HepG2 (cell line): ENCODE data around the gene TGM6. TPM values are rescaled to one million over a fixed set of nuclear protein-coding genes. Genes with fewer than 3 reads are reported as not detected.

Experiments used
- ARID5B ChIP-seq: IDR thresholded peaks from 2 replicates; pipeline ENCODE4 v1.4.0; 2020; ENCODE audit warnings: mild to moderate bottlenecking, missing genetic modification reagents
- BCL3 ChIP-seq: sonication (generic); formaldehyde crosslinking; IDR thresholded peaks from 2 replicates; pipeline ENCODE4 v1.5.1; 2020; ENCODE audit warnings: mild to moderate bottlenecking, missing genetic modification reagents, moderate library complexity
- KDM2A ChIP-seq: sonication (generic); formaldehyde crosslinking; IDR thresholded peaks from 2 replicates; pipeline ENCODE4 v1.4.0; 2020; ENCODE audit warnings: low read depth, missing genetic modification reagents, borderline replicate concordance
- MTERF4 ChIP-seq: sonication (generic); formaldehyde crosslinking; IDR thresholded peaks from 2 replicates; pipeline ENCODE4 v1.8.0; 2023; ENCODE audit warnings: mild to moderate bottlenecking, missing genetic modification reagents
- RBFOX2 ChIP-seq: fragments of 200-400 bp; formaldehyde crosslinking; IDR thresholded peaks from 2 replicates; pipeline ENCODE4 v1.6.1; 2017; ENCODE audit warnings: low read depth, mild to moderate bottlenecking, low read length
- RFX3 ChIP-seq: IDR thresholded peaks from 2 replicates; pipeline ENCODE4 v1.6.1; 2016; ENCODE audit warnings: missing biosample characterization, missing genetic modification reagents
- SIX1 ChIP-seq: sonication (generic); formaldehyde crosslinking; IDR thresholded peaks from 2 replicates; pipeline ENCODE4 v1.4.0; 2020; ENCODE audit warnings: missing genetic modification reagents, borderline replicate concordance
- SNRNP70 ChIP-seq: fragments of 200-400 bp; formaldehyde crosslinking; IDR thresholded peaks from 2 replicates; pipeline ENCODE4 v1.6.1; 2017; ENCODE audit warnings: mild to moderate bottlenecking, low read depth, low read length, moderate library complexity
- SPEN ChIP-seq: sonication (generic); formaldehyde crosslinking; IDR thresholded peaks from 2 replicates; pipeline ENCODE4 v1.5.1; 2020; ENCODE audit warnings: low read depth, mild to moderate bottlenecking, missing genetic modification reagents
- SRSF1 ChIP-seq: fragments of 200-400 bp; formaldehyde crosslinking; optimal IDR thresholded peaks from 2 replicates; pipeline ENCODE3; 2017; ENCODE audit warnings: mild to moderate bottlenecking, low read depth, low read length, moderate library complexity
- TFDP1 ChIP-seq: IDR thresholded peaks from 2 replicates; pipeline ENCODE4 v1.6.1; 2016; ENCODE audit warnings: missing compliant biosample characterization, missing genetic modification reagents, borderline replicate concordance
- THAP9 ChIP-seq: sonication (generic); formaldehyde crosslinking; IDR thresholded peaks from 2 replicates; pipeline ENCODE4; 2020; ENCODE audit warnings: missing genetic modification reagents, mild to moderate bottlenecking, borderline replicate concordance
- TP53 ChIP-seq: sonication (generic); formaldehyde crosslinking; conservative IDR thresholded peaks from 2 replicates; pipeline ENCODE4 v1.4.0; 2020; ENCODE audit warnings: missing genetic modification reagents
- ZFP36L2 ChIP-seq: sonication (generic); formaldehyde crosslinking; IDR thresholded peaks from 2 replicates; pipeline ENCODE4 v1.4.0; 2020; ENCODE audit warnings: missing genetic modification reagents
- ZMYM4 ChIP-seq: sonication (generic); formaldehyde crosslinking; IDR thresholded peaks from 2 replicates; pipeline ENCODE4 v1.8.1; 2023; ENCODE audit warnings: mild to moderate bottlenecking, missing genetic modification reagents
- ZNF670 ChIP-seq: sonication (generic); formaldehyde crosslinking; IDR thresholded peaks from 2 replicates; pipeline ENCODE4 v1.8.0; 2022; ENCODE audit warnings: mild to moderate bottlenecking, missing genetic modification reagents, borderline replicate concordance
- ZNF709 ChIP-seq: sonication (generic); formaldehyde crosslinking; IDR thresholded peaks from 2 replicates; pipeline ENCODE4 v1.5.0; 2020; ENCODE audit warnings: mild to moderate bottlenecking, missing genetic modification reagents
- ZNF720 ChIP-seq: sonication (generic); formaldehyde crosslinking; IDR thresholded peaks from 2 replicates; pipeline ENCODE4 v1.4.0; 2020; ENCODE audit warnings: missing genetic modification reagents
- ZNF768 ChIP-seq: sonication (generic); formaldehyde crosslinking; IDR thresholded peaks from 2 replicates; pipeline ENCODE4 v1.4.0; 2020; ENCODE audit warnings: missing genetic modification reagents
- polyA plus RNA-seq, 8 experiments: library from polyadenylated mRNA; depleted of rRNA in 3 of 8; stranded (reverse) in 7 of 8; unstranded in 1 of 8; fragments of >200 nt; fragmentation: Illumina TruSeq in 4 of 8; extraction: Trizol in 4 of 8; gene quantifications; 2 replicates each; pipeline versions ENCODE4 v1.2.1 to v1.2.3, GENCODE V29; 2011 to 2016; ENCODE audit warnings: low read depth in 4 of 8, missing spikeins in 1 of 8, mixed read lengths in 1 of 8; ENCODE audit not compliant: insufficient read depth in 1 of 8
- total RNA-seq, 5 experiments: library from RNA; depleted of rRNA; stranded (reverse); fragments of >200 nt; fragmentation: Illumina TruSeq; extraction: Trizol; gene quantifications; 2 replicates each; pipeline ENCODE4 v1.2.3, GENCODE V29; 2016; ENCODE audit warnings: low read depth in 1 of 5

TGM6 gene
- total and polyA plus RNA-seq, 2 of the 13 experiments (the other 11 are each of a cell fraction or from before 2014, with no cell fraction given), result not detected

- TF ChIP-seq TFDP1 (CRISPR knock-in tag) (no peak), SIX1 (CRISPR knock-in tag) (no peak), ZFP36L2 (CRISPR knock-in tag) (no peak), THAP9 (CRISPR knock-in tag) (no peak), ZMYM4 (CRISPR knock-in tag) (peak; percentile 49; the same call in 1 of the 2 replicates), MTERF4 (0 out of 2 replicates have a peak, but pooled peaks have one; percentile 44), RFX3 (no peak), KDM2A (0 out of 2 replicates have a peak, but pooled peaks have one; percentile 35), SNRNP70 (no peak), SRSF1 (no peak), BCL3 (CRISPR knock-in tag) (0 out of 2 replicates have a peak, but pooled peaks have one; percentile 49), ZNF670 (CRISPR knock-in tag) (no peak), ARID5B (CRISPR knock-in tag) (no peak), ZNF768 (CRISPR knock-in tag) (no peak), ZNF709 (CRISPR knock-in tag) (no peak), SPEN (CRISPR knock-in tag) (no peak), ZNF720 (CRISPR knock-in tag) (0 out of 2 replicates have a peak, but pooled peaks have one; percentile 51), TP53 (no peak), RBFOX2 (no peak)
Measured at GRCh38 chr20:2451939-2452732, 71.4 kb downstream of the TGM6 start (continued).
